Brain pericyte (primary cell): ENCODE results near the gene NOD1.

Source experiments
- DNase-seq: peaks from one replicate; pipeline ENCODE4 v3.0.0-alpha.2; 2012; ENCODE audit warnings: low read depth, low spot score

NOD1 gene

DNA sequence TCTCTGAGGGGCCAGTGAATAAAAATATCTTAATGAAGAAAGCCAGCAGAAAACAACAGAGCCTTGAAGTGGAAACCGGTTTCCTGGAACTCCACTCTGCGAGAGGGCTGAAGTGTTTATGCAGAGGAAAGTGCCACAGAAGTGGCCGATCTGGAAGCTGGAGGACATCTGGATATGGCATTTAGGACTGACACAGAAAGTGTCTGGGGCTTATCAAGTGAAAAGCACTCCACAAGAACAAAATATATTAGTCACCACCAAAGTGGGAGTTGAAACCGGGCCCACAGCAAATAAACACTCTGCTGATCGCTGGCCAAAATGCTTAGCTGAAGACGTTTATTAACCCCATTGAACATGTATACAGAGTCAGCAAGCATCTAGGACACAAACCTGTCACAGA lies 7.8 kb downstream of the NOD1 start:
- no peak for DNase-seq

DNA sequence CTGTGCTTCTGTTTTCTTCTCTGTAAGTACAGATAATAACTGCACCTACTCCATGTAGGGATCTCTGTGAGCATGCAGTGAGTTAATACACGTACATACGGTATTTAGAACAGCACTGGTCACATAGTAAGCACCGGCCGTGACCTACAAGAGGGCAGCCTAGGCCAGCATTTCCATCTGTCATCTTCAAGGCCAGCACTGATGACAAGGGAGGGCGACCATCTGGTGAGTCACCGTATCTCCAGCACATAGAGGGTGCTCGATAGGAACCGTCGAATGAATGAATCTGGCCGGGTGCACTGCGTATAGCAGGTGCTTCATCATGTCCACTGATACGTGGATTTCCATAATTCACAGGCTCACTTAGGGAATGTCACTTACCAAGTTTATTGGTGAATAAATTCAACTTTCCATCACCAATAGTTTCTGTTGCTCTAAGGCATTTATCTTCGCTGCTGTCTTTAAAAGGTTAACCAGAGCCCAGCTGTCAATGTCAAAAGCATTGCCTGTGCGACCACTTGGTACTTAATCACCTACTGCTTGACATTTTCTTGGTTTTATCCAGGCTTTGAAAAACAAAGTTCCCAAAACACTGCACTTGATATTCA lies 8.3 kb downstream of the NOD1 start:
- DNase-seq = no peak

DNA sequence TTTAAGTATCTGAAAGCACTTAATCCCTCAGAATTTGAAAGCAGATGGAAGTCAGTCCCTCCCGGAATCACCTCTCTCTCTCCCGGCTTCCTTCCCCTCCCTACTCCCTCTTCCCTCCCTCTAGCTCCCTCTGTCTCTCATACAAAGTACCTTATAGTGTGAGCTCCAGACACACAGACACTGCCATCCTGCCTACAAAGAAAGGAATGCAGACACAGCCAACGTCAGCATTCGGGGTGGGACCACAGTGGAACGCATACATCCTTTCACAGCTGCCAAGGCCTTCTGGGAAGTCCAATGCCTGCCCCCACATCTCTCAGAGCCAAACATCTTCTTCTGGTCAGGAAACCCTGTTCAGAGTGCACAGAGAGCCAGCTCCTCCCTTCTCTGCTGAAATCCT lies 9.3 kb downstream of the NOD1 start:
- peak; percentile 81 for DNase-seq

DNA sequence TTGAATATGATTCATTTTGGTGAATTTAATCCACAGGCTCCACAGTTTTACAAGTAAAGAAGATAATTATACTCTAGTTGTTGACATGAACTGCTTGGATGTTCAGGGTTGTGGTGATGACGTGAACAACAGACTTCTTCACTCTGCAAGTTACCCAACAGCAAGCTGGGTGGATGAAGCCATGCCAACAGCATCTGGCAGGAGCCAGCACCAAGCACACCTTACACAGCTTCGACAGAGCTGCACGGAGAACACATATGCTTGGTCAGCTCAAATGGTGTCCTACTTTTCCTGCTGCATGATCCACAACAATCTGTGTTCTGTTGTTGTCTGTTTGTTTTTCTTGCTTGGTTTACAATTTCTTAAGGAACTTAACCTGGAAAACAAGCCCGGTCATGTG lies 9.8 kb downstream of the NOD1 start:
- DNase-seq = no peak

DNA sequence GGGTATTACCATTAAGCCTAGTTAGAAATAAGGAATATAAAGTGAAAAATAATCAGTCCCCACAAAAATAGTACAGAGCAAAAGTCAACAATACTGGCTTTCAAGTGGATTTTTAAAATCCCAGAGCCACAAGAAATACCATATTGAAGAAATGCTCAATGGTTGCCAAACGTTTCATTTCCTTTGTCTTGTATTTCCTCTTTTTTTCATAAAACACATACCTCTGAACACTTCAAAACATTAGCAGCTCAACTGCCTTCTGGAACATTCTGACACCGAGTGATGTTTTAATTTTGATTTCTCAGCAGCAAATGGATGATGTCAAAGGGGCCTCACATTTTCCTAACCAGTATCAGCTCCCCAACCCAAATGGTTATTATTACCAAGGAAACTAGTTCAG lies 10.5 kb downstream of the NOD1 start:
- DNase-seq = no peak

DNA sequence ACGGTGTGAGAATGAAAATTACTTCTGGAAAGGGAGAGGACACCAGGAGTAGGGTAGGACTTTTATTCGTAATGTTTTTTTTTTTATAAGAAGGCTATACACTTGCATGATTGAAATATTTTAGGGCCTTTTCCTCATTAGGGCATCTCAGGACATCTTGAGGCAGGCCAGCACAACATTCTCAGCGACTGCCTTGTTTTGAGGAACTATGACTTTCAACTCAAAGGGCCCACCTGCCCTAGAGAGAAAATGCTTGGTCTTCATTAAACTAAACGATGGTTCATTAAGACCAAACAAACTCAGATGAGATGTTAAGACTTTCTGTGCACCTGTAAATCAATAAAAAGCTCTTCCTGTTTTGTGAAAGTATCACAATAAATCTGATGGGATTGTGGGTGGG lies 11.3 kb downstream of the NOD1 start:
- DNase-seq = no peak

DNA sequence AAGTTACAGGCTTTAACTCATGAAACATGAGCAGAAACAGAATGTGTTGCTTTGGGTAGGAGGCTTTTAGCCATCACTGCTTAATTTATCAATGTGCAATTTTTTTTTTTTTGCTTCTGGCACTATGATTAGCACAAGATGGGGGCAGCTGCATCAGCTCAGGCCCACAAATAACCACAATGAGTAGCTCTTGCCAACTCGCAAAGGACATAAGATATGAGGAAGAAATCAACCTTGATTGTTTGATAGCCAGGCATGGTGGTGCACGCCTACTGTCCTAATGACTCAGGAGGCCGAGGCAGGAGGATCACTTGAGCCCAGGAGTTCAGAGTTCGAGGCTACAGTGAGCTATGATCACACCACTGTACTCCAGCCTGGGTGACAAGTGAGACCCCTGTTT lies 12.3 kb downstream of the NOD1 start:
- no peak for DNase-seq

DNA sequence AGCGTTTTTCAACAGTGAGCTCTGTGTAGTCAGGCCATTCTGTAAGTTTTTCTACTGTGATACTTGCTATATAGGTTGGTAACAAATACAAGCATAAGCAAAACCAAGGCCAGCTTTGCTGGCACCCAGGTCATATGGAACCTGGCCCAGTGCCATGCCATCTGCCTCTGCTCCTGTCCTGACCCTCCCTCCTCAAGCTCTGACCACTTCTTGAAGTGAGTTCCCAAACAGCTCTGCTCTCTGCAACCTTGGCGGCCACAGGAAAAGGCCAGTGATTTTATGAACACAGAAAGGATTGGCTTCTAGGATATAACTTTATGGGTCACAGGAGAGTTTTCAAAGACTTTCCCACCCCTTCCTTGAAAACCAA lies 12.8 kb downstream of the NOD1 start:
- DNase-seq = no peak

DNA sequence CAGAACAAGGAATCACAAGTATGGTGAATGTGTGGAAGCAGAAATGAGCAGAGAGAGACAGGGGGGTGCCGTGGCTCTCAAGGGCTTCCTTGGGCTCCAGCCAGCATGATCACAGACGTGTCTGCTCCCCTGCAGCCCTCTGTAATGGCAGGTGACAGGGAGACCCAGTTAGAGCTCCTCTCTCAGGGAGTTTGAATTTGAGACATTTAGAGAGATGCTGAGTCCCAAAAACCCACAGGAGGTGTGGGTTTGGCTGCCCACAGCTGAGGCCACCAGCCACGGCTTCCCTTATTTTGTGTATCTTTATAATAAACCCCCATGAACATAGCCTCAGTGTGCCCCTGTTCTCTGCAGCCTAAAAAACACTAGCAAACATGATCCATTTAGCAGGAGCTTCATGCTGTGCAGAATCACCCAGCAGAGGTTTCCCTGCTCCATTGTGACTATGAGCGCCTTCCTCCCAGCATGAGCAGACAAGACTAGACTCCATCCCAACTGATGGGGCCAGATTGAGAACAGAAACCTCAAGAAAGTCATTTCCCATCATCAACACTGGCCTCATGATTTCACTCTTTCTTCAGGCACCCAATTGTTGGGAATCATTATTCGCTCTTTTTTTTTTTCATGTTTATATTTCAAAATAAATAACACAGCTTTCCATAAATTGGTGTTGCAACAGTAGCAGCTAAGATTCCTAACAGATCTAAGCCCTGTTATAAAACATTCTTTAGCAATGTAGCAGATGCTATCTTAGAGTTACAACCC lies 13.4 kb downstream of the NOD1 start:
- no peak for DNase-seq

DNA sequence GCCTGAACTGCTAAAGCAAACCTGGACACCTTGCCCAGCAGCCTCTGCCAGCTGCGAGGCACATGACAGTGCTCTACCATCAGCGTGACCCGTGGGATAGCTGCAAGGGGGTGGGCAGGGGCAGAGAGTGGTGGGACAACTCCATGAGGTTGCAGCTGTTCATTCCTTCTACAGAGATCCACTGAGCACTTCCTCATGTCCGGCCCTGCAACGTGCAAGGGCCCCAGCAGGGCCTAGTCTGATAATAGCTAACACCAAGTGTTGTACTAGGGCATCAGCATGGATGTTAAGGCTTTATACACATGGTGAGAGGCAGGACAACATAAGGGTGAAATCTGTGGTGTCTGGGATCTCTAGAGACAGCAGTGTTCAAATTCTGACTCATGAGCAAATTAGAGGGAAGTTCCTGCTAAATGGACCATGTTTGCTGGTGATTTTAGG lies 14.3 kb downstream of the NOD1 start:
- no peak for DNase-seq

DNA sequence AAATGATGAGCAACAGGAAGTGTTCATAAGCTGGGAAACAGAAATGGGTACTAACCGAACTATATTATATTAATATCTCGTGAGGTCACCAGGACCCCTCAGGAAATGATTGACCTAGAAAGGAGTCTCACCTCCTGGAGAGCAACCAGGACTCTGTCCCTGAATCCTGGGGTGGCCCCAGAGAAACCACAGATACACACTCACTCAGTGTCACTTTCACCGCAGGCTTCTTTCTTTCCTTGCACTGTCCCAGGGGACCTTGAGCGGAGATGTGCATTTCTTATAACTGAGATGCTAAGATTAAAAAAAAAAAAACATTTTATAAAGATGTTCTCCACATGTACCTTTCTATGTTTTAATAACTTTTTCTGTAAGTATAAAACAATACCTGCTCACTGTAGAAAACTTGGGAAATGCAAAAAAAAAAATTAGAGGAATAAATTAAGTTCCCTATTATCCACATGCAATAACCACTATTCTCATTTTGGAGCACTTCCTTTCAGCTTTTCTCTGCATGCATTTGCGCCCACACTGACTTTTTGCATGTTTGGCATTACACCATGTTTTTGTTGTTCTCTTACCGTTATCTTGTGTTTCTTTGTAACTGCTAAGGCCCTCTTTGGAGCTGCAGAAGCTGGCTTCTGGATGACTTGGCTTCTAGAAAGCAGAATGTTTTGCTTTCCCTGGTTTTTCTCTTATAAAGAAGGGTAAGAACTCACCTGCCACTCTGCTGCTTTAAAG lies 15.0 kb downstream of the NOD1 start:
- DNase-seq = no peak

DNA sequence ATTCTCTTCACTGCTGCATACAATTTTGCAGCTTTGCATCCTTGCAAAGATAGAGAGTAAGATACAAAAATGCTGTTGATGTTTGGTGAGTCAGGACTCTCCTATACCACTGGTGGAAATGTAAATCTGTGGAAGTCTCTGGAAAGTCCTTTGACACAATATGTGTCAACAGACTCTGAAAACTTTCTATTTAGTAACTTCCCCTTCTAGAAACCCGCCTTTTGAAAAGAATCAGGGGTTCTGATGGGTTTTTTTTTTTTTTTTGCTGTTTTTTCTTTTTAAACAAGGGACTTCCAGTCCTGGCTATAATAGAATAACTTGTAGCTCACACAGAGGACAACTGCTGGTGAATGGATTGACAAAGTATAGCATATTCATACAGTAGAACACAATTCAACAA lies 16.4 kb downstream of the NOD1 start:
- DNase-seq = no peak

DNA sequence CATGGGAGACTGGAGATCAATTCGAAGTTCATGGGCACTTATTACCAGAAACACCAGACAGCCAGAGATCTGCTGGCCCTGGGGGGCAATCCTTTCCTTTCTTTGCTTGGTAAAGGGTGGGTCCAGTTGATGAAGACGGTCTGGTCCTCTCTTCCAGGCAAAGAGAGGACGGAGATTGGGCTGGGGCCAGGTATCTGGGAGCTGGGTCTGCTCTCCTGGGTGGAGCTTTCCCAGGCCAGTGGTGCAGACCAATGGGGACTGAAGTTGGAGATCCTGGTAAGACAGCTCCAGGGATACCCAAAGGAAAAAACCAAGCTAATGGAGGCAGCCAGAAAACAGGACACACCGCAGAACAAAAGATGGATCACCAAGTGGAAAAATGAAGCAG lies 18.3 kb downstream of the NOD1 start:
- no peak for DNase-seq

DNA sequence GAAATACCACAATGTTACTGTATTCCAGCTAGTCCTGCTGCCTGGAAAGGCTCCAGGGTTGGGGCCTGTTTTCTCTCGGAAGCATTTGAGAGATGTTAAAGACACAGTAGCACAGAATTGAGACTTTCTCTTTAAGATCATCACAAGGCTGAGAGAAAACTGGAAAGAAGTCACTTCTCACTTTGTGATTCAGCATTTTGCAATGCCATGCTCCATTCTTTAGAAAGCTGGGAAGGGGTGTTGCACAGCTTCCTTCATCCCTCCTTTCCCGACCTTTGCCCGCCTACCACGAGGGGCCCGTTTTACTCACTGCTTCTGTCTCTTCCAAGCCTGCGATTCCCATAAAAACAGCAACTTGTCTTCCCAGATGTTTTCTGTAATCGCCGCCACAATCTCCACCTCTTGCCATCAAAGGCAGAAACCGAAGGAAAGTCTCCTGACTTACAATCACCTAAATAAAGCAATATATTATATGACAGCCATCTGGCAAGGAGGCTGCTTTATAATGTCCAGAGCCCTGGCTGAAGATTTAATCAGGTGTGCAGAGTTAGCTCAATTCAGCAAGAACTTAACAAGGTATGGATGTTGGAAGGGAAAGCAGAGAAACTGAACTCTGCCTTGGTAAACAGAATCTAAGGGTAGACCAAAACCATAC lies 18.9 kb downstream of the NOD1 start:
- peak; percentile 61 for DNase-seq

DNA sequence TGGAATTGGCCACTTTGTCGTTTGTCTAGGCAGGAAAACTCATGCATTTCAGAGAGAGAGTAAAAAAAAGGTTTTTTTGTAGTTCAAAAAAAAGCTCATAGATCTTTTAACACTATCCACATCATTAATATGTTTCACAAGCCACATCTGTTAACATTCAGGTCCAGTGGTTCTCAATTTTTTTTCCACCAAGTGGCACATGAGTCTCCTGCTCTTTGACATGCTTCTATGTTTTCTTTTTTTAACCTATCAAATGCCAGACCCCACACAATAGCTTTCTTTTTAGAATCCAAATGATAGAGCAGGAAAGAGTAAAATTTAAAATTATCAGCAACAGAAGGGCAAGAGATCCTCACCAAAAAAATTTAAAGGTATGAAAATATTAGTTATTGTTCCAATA lies 20.3 kb downstream of the NOD1 start:
- no peak for DNase-seq

DNA sequence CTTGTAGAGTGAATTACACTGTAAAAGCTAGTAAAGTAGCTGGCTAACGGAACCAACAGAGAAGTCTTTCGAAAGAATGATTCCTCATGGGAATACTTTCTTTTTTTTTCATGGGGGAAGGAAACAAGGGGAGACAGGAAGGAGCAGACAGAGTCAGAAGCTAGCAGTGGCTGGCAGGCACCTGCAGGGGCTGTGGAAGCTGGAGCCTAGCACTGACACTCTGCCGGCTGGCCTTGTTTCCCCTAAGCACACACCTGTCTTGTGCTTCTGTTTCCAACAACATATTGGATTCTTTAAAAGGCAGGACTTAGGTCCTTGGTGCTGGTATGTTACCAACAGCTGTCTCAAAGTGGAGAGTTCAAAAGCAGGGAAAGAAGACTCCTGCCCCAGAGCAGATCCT lies 24.7 kb downstream of the NOD1 start:
- no peak for DNase-seq

DNA sequence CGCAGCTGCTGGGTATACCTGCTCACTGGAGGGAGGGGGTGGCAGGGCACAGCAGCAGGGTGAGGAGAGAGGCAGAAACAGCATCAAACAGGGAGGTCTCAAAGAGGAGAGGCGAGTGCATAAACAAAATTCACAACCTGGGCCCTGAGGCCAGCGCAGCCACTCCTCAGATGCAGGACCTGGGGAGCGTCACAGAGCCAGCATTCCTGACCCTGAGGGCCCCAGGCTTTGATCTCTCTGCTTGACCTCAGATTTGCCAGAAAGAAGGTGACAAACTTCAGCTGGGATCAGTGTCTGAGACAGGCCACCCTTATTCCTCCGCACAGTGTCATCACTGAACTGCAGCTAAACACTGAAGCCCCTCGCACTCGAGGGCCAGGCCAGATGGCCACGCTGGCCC lies 25.6 kb downstream of the NOD1 start:
- DNase-seq = no peak

DNA sequence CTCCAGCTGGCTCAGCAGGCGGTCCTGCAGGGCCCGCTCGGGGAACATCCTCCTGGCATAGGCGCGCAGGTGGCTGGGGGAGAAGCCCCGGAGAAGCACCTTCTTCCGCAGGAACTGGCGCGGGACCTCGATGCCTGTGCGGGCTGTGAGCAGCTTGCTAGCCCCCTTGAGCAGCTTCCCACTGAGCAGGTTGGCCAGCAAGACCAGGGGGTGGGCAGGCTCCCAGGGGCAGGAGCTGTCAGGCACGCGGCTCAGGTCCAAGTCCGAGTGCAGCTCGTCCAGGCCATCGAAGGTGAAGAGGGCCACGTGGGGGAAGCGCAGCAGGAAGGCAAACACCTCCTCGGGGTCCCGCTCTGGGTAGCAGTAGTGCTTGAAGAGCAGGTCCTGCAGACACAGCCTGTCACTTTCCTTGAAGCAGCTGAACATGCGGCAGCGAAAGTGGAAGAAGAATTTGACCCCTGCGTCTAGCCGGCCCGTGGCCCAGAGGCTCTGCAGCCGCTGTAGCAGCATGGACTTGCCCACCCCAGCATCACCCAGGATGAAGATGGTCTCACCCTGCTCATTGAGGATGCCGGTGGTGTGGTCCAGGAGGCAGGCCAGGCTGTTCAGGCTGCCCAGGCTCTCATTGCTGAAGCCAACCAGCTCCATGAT lies 26.2 kb downstream of the NOD1 start:
- no peak for DNase-seq

DNA sequence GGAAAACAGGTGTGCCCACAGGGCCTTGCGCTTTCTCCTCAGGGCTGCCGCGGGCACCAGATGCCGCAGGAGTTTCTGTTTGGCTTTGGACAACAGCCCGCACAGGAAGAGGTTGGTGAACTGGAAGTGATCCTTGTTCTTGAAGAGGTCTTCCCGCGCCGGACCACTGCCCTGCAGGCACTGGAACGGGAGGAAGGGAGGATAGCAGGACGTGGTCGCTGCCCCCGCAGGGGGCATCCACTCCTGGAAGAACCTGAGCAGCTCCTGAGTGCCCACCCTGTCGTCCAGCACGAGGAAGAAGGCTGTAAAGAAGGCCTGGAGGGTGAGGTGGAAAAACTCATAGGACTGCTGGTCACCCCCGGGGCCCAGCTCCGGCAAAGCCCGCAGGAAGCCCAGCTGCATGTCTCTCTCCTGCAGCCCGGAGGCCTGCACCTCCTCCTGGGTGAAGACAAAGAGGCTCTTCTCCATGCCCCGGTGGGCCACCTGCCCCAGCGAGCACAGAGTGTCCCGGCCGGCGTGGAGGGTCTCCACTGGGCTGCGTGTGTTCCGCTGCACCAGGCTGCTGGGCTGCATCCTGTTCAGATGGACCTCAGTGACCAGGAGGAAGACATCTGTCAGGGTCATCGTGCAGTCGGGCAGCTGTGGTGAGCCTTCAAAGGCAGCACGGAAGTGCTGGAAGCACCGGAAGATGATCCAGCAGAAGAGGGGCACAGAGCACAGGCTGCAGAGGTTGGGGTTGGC lies 26.9 kb downstream of the NOD1 start:
- DNase-seq = no peak

DNA sequence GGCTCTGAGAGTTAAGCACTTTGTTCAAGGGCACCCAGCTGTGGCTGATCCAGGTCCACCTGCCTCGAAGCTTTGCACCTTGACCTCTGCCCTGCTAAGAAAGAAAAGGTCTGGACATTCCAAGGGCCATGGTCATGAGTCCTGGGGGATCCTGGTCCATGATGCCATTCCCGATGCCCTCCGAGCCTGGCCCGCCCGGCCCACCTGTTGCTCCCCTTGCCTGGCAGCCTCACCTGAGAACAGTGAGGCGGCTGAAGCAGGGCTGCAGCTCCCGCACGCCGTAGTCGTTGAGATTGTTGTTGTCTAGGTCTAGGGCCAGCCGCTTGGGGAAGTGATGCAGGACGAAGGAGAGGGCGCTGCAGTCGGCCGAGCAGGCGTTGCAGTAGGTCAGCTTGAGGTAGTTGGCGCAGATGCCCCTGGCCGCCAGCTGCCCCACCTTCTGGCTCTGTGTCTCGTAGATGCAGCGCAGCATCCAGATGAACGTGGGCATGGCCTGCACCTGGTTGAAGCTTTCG lies 27.5 kb downstream of the NOD1 start:
- no peak for DNase-seq
